AG04450 (cell line): ENCODE measurements around the gene TSC22D1. TPM values are rescaled to one million over a fixed set of nuclear protein-coding genes. Genes with fewer than 3 reads are reported as not detected.

Experiments used
- CTCF ChIA-PET: fragments of 300-600, 350-600 bp; formaldehyde crosslinking; extraction: SDS; loops from one replicate; lab custom pipeline; 2022; ENCODE audit warnings: antibody characterized with exemption, inconsistent platforms; lab: Charles Lee
- POLR2A ChIA-PET: fragments of 350-600 bp; formaldehyde crosslinking; extraction: SDS; loops from one replicate; lab custom pipeline; 2021; ENCODE audit warnings: antibody characterized with exemption, inconsistent platforms; lab: Yijun Ruan, JAX
- DNase-seq: peaks from one replicate; pipeline ENCODE4 v3.0.0-alpha.2; 2011; ENCODE audit warnings: low read depth, low spot score
- H3K27ac ChIP-seq: one replicate; pipeline ENCODE4 v1.5.1; 2012; ENCODE audit warnings: low read depth, low read length, control low read depth
- H3K27me3 ChIP-seq: one replicate; pipeline ENCODE4 v1.6.0; 2012; ENCODE audit warnings: low read length; ENCODE audit not compliant: control insufficient read depth, insufficient read depth
- H3K4me3 ChIP-seq: 2 replicates; pipeline ENCODE4 v1.5.1; 2011; ENCODE audit warnings: mild to moderate bottlenecking, low read depth, low read length, control low read depth
- H3K9me3 ChIP-seq: 2 replicates; pipeline ENCODE4 v1.5.1; 2012; ENCODE audit warnings: low read length; ENCODE audit not compliant: control insufficient read depth, insufficient read depth
- polyA plus RNA-seq: library from polyadenylated mRNA; depleted of rRNA; stranded (reverse); fragments of >200 nt; gene quantifications from 2 replicates; pipeline ENCODE4 v1.2.3, GENCODE V29; 2011
- TF ChIP-seq, protein P1 (sequence below): IDR thresholded peaks from 2 replicates; pipeline ENCODE4 v1.5.1; 2011; ENCODE audit warnings: low read depth, low read length, control low read depth, inconsistent platforms

Gene TSC22D1
- polyA plus RNA-seq, 1 experiment, result 77.3 TPM

DNA sequence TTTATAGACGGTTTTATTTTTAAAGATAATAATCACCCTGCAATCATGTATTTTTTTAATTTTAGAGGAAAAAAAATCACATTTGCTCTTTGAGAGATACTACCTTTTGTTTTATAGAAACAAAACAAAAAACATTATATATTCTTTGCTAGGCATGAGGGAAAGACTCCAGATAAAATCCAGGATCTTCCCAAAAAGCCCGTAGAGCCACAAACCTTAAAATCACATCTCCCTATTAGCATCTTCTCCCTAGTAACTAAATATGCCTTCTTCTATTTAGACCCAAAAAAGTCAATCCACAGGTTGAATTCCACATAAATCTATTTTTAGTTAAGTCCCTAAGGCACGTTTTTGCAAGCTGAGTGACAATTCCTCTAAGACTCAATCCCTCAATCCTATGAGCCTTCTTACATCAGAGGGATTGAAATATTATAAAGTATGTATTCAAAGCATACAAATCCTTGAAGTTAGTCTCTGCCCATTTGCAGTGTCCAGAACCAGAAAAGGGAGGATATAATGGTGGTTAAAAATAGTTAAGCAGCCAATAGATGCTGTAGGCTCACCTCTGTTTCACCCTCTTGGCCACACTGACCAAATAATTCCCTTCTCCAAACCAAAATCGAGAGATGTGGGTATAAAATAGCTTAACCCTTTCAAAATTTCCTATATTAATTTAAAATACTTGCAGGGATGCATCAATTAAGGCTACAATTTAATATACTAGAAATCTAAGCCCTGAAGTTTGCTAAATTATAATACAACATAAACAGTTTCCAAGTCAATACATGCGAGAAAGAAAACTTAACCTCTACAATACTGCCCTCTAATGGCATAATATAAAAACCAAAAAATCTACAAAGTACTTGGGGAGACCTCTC is 138.5 kb downstream of the TSC22D1 start:
- ChIA-PET POLR2A (interaction anchor here (0.6 to 2.3 kb wide), 19 partner anchors 12 to 532 kb away, joined by 3 to 17 read pairs (median 3); no protein-coding TSS in a partner anchor), CTCF (interaction anchor here (0.6 to 9.2 kb wide), 20 partner anchors 32 to 536 kb away, joined by 3 to 123 read pairs (median 4); no protein-coding TSS in a partner anchor)
- Histone ChIP-seq H3K27me3 (no peaks in the 10 kb centered on the region), H3K4me3 (peak overlapping the region; percentile 66), H3K9me3 (no peaks in the 10 kb centered on the region), H3K27ac (no peak overlapping the region)
- TF ChIP-seq, protein P1, sequence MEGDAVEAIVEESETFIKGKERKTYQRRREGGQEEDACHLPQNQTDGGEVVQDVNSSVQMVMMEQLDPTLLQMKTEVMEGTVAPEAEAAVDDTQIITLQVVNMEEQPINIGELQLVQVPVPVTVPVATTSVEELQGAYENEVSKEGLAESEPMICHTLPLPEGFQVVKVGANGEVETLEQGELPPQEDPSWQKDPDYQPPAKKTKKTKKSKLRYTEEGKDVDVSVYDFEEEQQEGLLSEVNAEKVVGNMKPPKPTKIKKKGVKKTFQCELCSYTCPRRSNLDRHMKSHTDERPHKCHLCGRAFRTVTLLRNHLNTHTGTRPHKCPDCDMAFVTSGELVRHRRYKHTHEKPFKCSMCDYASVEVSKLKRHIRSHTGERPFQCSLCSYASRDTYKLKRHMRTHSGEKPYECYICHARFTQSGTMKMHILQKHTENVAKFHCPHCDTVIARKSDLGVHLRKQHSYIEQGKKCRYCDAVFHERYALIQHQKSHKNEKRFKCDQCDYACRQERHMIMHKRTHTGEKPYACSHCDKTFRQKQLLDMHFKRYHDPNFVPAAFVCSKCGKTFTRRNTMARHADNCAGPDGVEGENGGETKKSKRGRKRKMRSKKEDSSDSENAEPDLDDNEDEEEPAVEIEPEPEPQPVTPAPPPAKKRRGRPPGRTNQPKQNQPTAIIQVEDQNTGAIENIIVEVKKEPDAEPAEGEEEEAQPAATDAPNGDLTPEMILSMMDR, result peak; percentile 49
- DNase-seq, result no peak

DNA sequence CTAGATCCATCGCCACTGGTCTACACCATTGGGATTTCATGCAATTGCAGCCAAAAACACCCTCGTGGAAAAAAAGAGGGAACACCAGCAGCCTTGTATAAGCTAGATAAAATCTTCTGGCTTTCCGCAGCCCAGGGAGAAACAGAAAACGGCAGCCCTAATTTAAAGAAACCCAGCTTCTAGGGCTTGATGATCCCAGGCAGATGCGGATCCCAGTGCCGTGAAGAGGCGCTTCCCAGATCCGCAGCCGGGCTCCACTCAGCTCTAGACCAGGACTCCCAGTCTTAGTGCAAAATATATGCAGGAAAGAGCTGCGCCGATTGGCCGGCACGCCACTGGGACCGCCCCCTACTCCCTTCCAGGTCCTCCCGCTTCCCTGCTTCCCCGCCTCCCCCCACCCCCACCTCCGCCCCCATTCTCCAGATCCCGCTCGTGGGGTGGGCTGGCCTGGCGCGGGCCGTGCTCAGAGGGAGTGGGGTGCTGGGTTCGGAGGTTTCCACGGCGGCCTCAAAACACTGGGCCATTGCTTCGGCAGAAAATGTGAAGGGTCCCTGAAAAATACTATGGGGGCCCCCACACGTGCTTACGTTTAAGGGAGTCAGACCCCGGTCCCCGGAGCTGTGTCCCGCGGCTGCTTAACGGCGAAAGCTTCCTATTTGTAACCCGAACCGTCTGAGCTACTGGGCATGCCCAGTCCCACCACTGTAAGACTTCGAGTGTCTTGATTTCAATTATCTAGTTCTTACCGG is 139.4 kb downstream of the TSC22D1 start:
- peak overlapping the region; percentile 79 for H3K4me3 ChIP-seq
- ChIA-PET POLR2A (interaction anchor here (0.5 to 2.3 kb wide), 26 partner anchors 11 to 770 kb away, joined by 3 to 17 read pairs (median 4); no protein-coding TSS in a partner anchor), CTCF (interaction anchor here (0.7 to 9.2 kb wide), 16 partner anchors 32 to 536 kb away, joined by 3 to 123 read pairs (median 5); no protein-coding TSS in a partner anchor)
- H3K27ac ChIP-seq, result peak overlapping the region; percentile 53
- TF ChIP-seq, protein P1, result no peak
- peak; percentile 85 for DNase-seq
- H3K9me3 ChIP-seq, result no peaks in the 10 kb centered on the region
- H3K27me3 ChIP-seq, result no peaks in the 10 kb centered on the region

DNA sequence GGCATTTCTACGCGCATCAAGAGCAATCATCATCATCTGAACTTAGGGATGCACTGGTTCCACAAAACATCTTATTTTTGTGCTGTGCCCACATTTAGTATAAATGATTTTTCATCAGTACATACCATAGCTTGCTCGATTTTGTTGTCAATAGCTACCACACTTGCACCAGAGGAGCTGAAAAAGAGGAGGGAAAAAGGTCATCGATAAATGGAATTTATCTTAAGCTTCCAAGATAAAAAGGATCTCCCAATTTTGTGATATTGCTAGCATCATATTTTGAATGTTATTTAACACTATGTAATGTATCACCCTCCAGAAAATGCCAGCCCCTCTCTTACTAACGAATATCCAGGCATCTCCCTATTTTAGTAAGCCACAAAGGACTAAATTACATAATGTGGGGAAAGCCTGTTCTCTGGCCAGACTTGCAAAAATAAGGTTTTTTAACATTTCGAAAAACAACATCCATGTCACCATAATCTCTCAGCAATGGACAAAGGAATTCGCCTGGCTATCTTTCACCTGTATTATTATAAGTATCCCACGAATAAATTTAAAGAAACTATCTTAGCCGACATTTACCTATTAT is 140.1 kb downstream of the TSC22D1 start:
- ChIA-PET CTCF (interaction anchor here (0.5 to 9.2 kb wide), 6 partner anchors 37 to 531 kb away, joined by 3 to 123 read pairs (median 13); no protein-coding TSS in a partner anchor), POLR2A (interaction anchor here (0.5 to 2.3 kb wide), 16 partner anchors 10 to 771 kb away, joined by 3 to 17 read pairs (median 4); no protein-coding TSS in a partner anchor)
- Histone ChIP-seq H3K27ac (peak overlapping the region; percentile 89), H3K4me3 (peak overlapping the region; percentile 79), H3K27me3 (no peaks in the 10 kb centered on the region), H3K9me3 (no peaks in the 10 kb centered on the region)
- TF ChIP-seq, protein P1, result no peak
- no peak for DNase-seq

DNA sequence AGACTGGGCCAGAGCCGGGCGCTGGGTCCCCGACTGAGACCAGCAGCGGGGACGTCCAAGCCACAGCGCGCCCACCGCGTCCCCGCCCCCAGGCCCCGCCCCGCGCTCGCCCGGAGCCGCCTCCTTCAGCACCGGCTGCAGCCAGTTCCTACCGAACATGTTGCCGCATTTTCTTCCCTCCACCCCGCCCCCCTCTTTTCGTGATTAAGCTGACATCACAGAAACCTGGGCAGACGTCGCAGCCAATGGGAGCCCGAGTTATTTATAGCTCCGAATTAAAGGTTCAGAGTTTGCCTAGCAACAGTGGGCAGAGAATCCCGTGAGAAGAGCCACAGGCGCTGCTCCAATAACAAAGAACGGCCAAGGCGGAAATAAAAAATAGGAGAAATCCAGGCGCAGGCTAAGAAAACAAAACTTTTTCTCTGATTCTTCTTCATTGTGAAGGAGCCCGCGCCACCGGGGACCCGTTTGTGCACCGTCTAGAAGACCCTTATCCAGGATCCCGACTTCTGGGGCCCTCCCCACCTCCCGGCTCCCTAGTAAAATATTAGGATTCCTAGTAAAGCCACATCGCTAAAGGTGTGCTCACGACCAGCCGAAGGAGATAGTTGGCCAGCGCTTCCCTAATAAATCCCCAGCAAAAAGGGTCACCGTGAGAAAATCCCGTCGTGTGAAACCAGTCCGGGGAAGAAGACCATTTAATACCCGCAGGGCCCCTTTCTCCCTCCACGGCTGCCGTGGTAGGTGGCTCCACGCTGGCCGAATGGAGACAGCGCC is 140.8 kb downstream of the TSC22D1 start:
- peak overlapping the region; percentile 89 for H3K27ac ChIP-seq
- H3K27me3 ChIP-seq, result no peaks in the 10 kb centered on the region
- CTCF ChIA-PET, result interaction anchor here (0.5 to 9.2 kb wide), 9 partner anchors 61 to 530 kb away, joined by 3 to 123 read pairs (median 4); no protein-coding TSS in a partner anchor
- peak; percentile 97 for DNase-seq
- POLR2A ChIA-PET, result interaction anchor here (0.6 to 2.3 kb wide), 16 partner anchors 8 to 527 kb away, joined by 3 to 10 read pairs (median 5); no protein-coding TSS in a partner anchor
- TF ChIP-seq, protein P1, result no peak
- H3K4me3 ChIP-seq, result peak overlapping the region; percentile 79
- H3K9me3 ChIP-seq, result no peaks in the 10 kb centered on the region
